Amygdala (tissue), 56 donors: ENCODE results near the gene REEP3.
A peak's percentile ranks its signal among the peaks of the same experiment; 100 is the strongest.
"Not testable (repeated sequence)": the region's sequence is repeated elsewhere in the genome, so short reads cannot be mapped to it uniquely, and the experiment has no call there.

Experiments
- DNase-seq, 56 donors: peaks; one replicate each; lab custom pipeline; 2025; lab: John Stamatoyannopoulos, UW

Gene REEP3

GRCh38 chr10:63547628-63548360 lies 26.6 kb downstream of the REEP3 start:
- DNase-seq: peak in 5 of 56 donors; percentile 10 to 28 (median 22)

- no peak for DNase-seq
Observed at GRCh38 chr10:63548860-63549259, 27.7 kb downstream of the REEP3 start.

GRCh38 chr10:63549810-63550209 lies 28.6 kb downstream of the REEP3 start:
- DNase-seq: no peak

- DNase-seq: no peak
Observed at GRCh38 chr10:63553031-63553430, 31.8 kb downstream of the REEP3 start.

DNA sequence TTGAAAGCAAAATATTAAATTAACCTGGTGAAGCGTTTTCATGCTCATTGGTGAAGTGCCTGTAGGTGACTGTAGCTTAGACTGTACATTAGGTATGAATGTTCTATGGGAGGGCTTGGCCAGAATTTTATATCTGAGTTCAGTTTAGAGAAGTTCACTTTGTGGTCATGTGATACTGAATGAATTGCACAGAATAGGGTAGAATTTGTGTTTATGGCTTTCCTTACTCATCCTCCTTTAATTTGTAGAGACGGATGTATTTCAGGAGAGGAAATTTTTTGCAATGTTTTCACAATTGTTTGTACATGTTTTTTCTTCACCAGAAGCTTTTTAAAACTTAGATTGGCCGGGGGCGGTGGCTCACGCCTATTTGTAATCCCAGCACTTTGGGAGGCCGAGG lies 32.3 kb downstream of the REEP3 start:
- DNase-seq: no peak

DNA sequence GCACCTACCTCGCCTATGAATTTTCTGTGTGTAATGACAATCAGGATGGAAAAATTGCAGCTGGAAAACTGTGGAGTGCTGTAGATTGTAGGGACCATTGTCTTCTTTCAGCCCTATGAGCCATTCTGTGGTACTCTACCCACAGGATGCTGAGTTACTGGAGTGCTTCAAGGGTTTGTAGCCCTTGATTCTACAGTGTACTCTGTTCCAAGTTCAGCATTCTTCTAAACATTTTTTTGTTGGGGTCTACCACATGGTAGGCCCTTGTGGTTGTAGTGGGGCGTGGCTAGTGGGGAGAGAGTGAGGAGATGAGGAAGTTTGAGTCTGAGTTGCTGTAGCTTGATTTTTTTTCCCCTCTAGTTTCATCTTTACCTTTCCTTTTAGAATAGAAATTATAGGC lies 33.5 kb downstream of the REEP3 start:
- DNase-seq: no peak

DNA sequence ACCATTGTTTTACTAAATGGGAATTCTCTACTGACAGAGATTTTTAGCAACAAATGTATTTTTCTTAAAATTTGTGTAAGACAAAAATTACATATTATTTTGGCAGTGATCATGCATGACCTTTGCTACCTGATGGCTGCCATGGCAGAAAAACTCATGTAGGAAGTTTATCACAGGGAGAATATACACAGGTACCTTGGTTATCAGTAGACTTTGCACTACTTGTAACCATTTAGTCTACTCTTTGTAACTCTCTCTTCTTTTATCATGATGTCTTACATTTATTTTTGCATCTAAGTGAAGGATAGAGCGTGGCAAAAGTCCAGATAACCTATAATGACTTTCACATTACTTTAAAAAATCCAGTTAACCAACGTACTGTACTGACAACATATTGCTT lies 34.1 kb downstream of the REEP3 start:
- no peak for DNase-seq

GRCh38 chr10:63558132-63558784 lies 37.1 kb downstream of the REEP3 start:
- no peak for DNase-seq

- no peak for DNase-seq
Observed at GRCh38 chr10:63561341-63561740, 40.1 kb downstream of the REEP3 start.

DNA sequence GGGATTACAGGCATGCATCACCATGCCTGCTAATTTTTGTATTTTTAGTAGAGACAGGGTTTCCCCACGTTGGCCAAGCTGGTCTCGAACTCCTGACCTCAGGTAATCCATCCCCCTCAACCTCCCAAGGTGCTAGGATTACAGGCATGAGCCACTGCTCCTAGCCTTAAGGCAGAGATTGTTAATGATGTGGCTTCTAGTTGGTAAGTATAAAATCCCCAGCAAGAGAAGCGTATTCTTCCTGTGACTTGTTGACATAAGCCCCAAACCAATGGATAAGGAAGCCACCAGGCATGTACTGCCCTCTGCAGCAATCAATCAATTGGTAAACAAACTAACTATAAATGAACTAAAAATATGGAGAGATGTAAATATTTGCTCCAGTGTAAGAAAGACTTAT lies 41.2 kb downstream of the REEP3 start:
- DNase-seq: no peak

DNA sequence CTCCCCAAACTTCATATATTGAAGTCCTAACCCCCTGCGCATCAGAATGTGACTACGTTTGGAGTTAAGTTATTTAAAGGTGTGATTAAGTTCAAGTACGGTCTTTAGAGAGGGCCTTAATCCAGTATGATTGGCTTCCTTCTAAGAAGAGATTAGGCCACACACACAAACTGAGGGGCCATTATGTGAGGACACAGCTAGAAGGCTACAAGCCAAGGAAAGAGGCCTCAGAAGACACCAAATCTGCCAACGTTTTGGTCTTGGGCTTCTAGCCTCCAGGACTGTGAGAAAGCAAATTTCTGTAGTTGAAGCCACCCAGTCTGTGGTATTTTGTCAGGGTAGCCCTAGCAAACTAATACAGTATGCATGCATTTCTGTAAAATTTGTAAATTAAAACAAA lies 41.7 kb downstream of the REEP3 start:
- no peak for DNase-seq

DNA sequence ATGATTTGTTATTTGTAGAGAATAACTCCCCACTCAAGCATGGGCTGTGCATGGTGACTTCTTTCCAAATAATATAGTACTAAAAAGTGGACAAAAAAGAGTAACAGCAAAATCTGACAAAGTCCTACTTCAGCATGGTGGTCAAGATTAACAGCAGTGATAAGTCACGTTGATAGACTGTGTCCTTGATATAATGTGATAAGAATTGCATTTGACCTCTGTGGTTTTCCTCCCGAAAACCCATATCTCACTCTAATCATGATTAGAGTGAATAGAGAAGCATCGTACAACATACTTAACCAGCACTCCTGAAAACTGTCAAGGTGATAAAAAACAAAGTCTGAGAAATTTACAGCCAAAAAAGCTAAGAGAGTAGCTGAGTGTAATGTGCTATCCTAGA lies 42.4 kb downstream of the REEP3 start:
- DNase-seq: no peak

DNA sequence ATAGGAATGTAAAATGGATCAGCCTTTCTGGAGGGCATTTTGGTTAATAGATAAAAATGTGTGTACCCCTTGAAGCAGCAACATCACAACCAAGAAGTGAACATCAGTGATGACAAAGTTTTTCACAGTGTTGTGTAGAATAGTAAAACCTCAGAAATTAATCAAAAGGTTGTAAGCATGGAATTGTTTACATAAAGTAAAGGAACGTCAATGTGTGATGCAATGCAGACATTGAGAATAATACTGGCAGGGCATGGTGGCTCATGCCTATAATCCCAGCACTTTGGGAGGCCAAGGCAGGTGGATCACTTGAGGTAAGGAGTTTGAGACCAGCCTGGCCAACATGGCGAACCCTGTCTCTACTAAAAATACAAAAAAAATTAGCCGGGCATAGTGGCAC lies 43.5 kb downstream of the REEP3 start:
- not testable (repeated sequence) for DNase-seq

DNA sequence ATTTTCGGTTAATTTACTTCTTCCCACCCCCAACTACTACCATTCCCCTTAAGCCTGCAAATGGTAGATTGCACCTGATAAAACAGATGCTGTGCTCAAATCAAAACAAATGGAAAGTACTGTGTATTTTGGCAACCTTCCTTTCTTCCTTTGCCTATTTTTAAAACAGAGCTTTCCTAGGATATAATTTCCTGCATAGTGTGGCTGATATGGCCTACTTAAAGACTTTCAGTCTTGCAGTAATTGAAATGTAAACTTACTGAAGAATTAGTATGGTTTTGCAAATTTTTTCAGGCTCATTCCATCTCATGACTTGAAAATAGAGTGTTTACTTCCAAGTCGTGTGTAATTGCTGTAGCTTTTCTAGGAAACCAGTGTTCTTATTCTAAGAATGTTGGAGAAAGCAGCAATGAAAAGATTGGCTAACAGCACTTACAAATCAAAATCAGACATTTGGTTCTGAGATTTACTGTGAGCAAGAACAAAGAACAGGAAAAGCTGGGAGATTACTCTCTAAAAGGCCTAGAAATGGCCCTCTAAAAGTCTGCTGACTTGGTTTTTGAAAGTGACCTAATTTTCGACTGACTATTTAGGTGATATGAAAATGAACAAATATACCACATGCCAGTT lies 52.0 kb downstream of the REEP3 start:
- no peak for DNase-seq

- no peak for DNase-seq
Observed at GRCh38 chr10:63574011-63574410, 52.8 kb downstream of the REEP3 start.

DNA sequence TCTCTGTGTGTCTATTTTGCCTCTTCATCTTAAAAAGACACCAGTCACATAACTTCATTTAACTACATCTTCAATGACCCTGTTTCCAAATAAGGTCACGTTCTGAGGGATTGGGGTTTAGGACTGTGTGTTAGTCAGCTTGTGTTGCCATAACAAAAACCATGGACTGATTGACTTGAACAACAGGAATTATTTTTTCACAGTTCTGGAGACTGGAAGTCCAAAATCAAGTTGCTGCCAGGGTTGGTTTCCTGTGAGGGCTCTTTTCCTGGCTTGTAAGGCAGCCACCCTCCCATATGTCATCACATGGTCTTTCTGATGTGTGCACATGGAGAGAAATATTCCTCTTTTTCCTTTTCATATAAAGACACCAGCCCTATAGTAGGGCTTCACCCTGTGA lies 55.3 kb downstream of the REEP3 start:
- DNase-seq: no peak

GRCh38 chr10:63578501-63578900 lies 57.3 kb downstream of the REEP3 start:
- DNase-seq: no peak

DNA sequence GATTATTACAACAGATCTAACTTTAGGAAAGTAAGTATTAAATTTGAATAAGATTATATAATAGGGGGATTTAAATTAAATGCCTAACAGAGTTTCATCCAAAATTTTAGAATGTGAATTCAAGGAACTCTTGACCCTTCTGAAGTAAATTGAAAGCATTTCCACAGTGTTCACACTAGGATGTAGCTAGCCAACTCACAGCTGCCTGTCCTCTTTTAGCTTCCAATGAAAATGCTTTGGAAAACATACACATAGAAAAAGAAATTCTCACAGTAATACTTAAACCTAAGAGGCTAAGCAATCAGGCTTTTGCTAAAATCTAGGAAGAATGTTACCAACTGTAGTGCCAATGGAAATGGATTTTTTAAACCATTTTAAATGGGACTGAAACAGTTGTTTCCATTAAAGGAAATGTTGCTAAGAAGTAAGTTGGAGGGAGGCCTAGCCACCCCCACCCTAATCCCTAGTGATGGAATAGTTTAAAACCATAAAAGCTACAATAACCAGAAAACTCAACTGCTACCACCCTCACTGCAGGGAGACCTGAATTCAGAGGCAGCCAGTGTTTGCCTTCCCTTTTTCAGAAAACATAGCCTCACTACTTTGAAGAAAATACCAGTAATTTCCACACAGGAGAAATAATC lies 58.3 kb downstream of the REEP3 start:
- DNase-seq: no peak

DNA sequence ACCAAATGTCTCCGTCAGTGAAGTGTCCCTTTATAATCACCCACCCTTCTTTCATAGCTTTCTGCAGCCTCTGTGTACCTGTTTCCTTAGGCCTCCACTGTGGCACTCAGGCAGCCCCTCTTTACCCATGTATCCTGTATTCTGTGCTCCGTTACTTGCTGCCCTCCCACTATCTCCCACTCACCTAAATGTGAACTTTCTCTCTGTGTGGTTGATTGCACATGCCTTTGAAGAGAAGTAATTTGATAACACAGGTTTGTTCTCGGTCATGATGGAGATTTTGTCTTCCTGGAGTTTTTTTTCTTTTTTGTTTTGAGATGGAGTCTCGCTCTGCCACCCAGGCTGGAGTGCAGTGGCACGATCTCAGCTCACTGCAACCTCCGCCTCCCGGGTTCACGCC lies 61.5 kb downstream of the REEP3 start:
- DNase-seq: no peak

- DNase-seq: no peak
Observed at GRCh38 chr10:63583397-63583796, 62.2 kb downstream of the REEP3 start.

DNA sequence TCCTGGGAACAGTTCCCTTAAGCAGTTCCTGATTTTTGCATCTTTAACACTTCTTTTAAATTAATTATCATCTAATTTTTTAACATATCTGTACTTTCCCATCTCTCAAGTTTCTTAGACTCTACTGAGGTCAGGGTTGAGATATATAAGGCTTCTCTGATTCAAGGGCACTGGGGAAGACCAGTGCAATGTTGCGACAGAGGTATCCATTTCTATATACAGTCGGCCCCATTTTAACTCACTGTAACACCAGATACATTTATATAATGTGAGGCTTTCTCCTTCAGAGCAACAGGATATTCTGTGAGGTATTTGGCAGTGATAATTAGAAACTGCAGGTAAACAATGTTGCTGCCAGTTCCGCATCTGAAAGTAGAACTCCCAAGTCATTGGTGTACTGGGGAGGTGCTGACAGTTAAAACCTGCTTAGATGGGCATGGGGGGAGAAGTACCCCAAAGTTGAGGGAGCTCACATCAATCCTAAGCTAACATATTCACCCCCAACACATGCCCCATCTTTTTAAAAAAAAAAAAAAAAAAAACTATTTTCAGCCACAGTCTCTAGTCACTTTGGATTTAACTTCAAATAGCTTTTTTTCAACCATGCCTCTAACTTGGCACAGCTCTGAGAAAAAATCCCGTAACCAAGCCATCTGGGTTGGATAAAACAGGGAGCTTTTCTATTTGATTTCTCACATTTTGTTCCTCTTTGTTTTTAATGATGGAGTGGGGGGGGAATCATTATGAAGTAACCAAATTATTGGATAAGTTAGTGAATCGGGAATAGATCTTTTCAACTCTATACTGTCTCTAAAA lies 62.9 kb downstream of the REEP3 start:
- no peak for DNase-seq
